ENCODE measurements around the gene PTAFR. TPM values are rescaled to one million over a fixed set of nuclear protein-coding genes. Genes with fewer than 3 reads are reported as not detected.
A peak's percentile ranks its signal among the peaks of the same experiment; 100 is the strongest.

The PTAFR gene
- total and polyA plus RNA-seq, 2 of the 8 experiments (the other 6 are each of a cell fraction or from before 2014, with no cell fraction given) = 1.2 to 4.9 TPM

DNA sequence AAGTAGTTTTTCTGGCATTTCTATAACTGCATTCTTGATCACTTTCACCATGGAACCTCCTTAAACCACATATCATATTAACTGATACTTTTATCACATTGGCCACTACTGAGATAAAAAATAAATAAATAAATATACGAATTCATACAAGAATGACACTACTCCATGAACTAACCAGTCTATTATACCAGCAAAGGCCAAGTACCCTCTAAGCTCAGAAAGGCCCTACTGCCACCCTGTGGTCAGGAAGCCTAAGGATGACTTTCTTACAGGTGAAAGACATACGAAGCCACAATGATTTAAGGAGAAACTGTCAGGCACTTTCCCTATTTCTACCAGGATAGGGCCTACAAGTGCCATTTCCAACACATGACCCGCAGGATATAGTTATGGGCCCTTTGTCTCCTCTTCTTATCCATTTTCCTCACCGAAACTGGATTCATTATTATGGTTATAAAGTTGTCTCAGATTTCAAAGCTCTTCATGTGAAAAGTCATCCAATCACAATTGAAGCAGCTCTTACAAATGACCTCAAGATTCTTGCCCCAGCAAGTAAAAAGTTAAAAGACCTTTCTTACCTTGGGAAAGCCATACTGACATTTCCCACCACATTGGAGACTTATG lies 32.4 kb upstream of the PTAFR start:
- WGBS, 2 experiments (ENCODE audit: extremely low coverage in 1 of 2, insufficient coverage in 1 of 2, insufficient read length in 1 of 2, insufficient replicate concordance in 2 of 2, low coverage in 1 of 2, low lambda C conversion rate in 2 of 2, missing lambda C conversion rate in 1 of 2) = 77% methylated on average over 4 of the region's 4 CpGs; no CpG with 5 or more reads in 1 of the 2 experiments
- FAIRE-seq (peak; percentile 50), DNase-seq (ENCODE audit: low read depth in 1 of 2, low spot score in 2 of 2) (peak in 1 of 2 experiments; percentile 53)
- Histone ChIP-seq H3K9me3 (ENCODE audit: insufficient read depth in 2 of 2, low read depth in 1 of 2, low read length in 1 of 2) (no peaks in the 10 kb centered on the region), H4K8ac (ENCODE audit: extremely low read depth, insufficient read depth, low read length) (no peak overlapping the region), H3K14ac (ENCODE audit: insufficient read length) (no peak overlapping the region), H3K4me3 (ENCODE audit: extremely low read depth in 1 of 4, insufficient read depth in 2 of 4, low read depth in 3 of 4, low read length in 4 of 4) (no peak overlapping the region), H3K23me2 (ENCODE audit: low read depth, low read length) (no peaks in the 10 kb centered on the region), H2BK120ac (replicated peaks; ENCODE audit: low read depth, low read length) (no peak overlapping the region), H3K79me2 (ENCODE audit: control insufficient read depth in 1 of 2, insufficient read depth in 2 of 2, low read length in 2 of 2) (0 out of 4 replicates have a peak, but pooled peaks cover 0 to 7% of the 10 kb centered on the region in 2 experiments), H3K4me1 (replicated peaks in 1 of 4; ENCODE audit: control insufficient read depth in 3 of 4, insufficient read depth in 4 of 4, low read length in 3 of 4) (no peaks in the 10 kb centered on the region), H3K4ac (replicated peaks; ENCODE audit: insufficient read length, low read depth, low read length) (no peak overlapping the region), H2BK12ac (ENCODE audit: low read depth, low read length) (no peak overlapping the region), H4K20me1 (replicated peaks in 1 of 2; ENCODE audit: control insufficient read depth in 1 of 2, insufficient read depth in 2 of 2, low read length in 2 of 2) (peaks cover 0 to 3% of the 10 kb centered on the region in 2 experiments), H3K23ac (ENCODE audit: insufficient read length) (no peak overlapping the region), H2BK20ac (ENCODE audit: low read length) (no peak overlapping the region), H2BK15ac (ENCODE audit: low read length) (no peak overlapping the region), H2AK5ac (ENCODE audit: low read depth, low read length) (no peak overlapping the region), H2BK5ac (ENCODE audit: low read depth, low read length) (no peak overlapping the region), H3K79me1 (ENCODE audit: low read depth, low read length) (no peaks in the 10 kb centered on the region), H4K5ac (ENCODE audit: insufficient read length, low read depth, low read length) (no peak overlapping the region), H3K18ac (ENCODE audit: extremely low read depth, low read length) (no peak overlapping the region), H4K91ac (replicated peaks; ENCODE audit: insufficient read length, low read length) (no peak overlapping the region), H3K4me2 (ENCODE audit: insufficient read depth in 1 of 2, low read depth in 2 of 2, low read length in 2 of 2) (no peak overlapping the region), H3K27ac (ENCODE audit: low read depth, low read length) (no peak overlapping the region), H2AFZ (ENCODE audit: low read length) (no peak overlapping the region), H3K56ac (replicated peaks; ENCODE audit: insufficient read length, low read depth, low read length) (no peak overlapping the region), H3K9ac (replicated peaks in 1 of 4; ENCODE audit: extremely low read depth in 1 of 4, low read depth in 3 of 4, low read length in 3 of 4) (no peak overlapping the region), H3K27me3 (replicated peaks in 1 of 4; ENCODE audit: control insufficient read depth in 3 of 4, extremely low read depth in 1 of 4, insufficient read depth in 3 of 4, low read length in 3 of 4) (no peaks in the 10 kb centered on the region), H3K36me3 (ENCODE audit: control insufficient read depth in 2 of 4, insufficient read depth in 4 of 4, low read length in 3 of 4) (peaks cover 8 to 53% (median 31%) of the 10 kb centered on the region in 4 experiments)
- TF ChIP-seq BCL11A (IDR thresholded peaks at IDR 0.05; ENCODE audit: low read depth in 2 of 2, low read length in 2 of 2) (no peak), BACH1 (IDR thresholded peaks at IDR 0.05; ENCODE audit: low read length) (no peak), RAD21 (IDR thresholded peaks at IDR 0.05 in 1 of 2, conservative IDR thresholded peaks at IDR 0.05 in 1 of 2; ENCODE audit: low read depth in 2 of 2, low read length in 2 of 2) (peak; percentile 89 to 91), ZNF274 (IDR thresholded peaks at IDR 0.05; ENCODE audit: borderline replicate concordance, extremely low read depth, low read length) (no peak), ASH2L (IDR thresholded peaks at IDR 0.05; ENCODE audit: low read length) (no peak), SIX5 (IDR thresholded peaks at IDR 0.05; ENCODE audit: low read depth, low read length) (no peak), POU5F1 (IDR thresholded peaks at IDR 0.05; ENCODE audit: low read depth, low read length) (no peak), CHD2 (IDR thresholded peaks at IDR 0.05; ENCODE audit: low read length) (no peak), SP4 (IDR thresholded peaks at IDR 0.05; ENCODE audit: low read length) (no peak)
- TF ChIP-seq, protein P1, sequence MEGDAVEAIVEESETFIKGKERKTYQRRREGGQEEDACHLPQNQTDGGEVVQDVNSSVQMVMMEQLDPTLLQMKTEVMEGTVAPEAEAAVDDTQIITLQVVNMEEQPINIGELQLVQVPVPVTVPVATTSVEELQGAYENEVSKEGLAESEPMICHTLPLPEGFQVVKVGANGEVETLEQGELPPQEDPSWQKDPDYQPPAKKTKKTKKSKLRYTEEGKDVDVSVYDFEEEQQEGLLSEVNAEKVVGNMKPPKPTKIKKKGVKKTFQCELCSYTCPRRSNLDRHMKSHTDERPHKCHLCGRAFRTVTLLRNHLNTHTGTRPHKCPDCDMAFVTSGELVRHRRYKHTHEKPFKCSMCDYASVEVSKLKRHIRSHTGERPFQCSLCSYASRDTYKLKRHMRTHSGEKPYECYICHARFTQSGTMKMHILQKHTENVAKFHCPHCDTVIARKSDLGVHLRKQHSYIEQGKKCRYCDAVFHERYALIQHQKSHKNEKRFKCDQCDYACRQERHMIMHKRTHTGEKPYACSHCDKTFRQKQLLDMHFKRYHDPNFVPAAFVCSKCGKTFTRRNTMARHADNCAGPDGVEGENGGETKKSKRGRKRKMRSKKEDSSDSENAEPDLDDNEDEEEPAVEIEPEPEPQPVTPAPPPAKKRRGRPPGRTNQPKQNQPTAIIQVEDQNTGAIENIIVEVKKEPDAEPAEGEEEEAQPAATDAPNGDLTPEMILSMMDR (IDR thresholded peaks at IDR 0.05; ENCODE audit: control extremely low read depth in 1 of 3, insufficient read depth in 1 of 3, low read depth in 1 of 3, low read length in 3 of 3) = peak in 2 of 3 experiments; percentile 77 to 79; a peak in 3 of 4 replicates
- POLR2A ChIA-PET (ENCODE audit: partially characterized antibody) = interaction anchor here (0.9 to 1.7 kb wide), 2 partner anchors 121 to 249 kb away, joined by 3 to 4 read pairs; partner anchors contain the start of genes EYA3 and XKR8
- CTCF ChIA-PET (ENCODE audit: partially characterized antibody) = interaction anchor here (0.6 to 3.7 kb wide), 26 partner anchors 9 to 353 kb away, joined by 3 to 52 read pairs (median 4); partner anchors contain the start of gene EYA3
